Fibroblast of lung (primary cell): ENCODE data around the gene MCCD1. TPM values are rescaled to one million over a fixed set of nuclear protein-coding genes. Genes with fewer than 3 reads are reported as not detected.
"Not testable (repeated sequence)": the region's sequence is repeated elsewhere in the genome, so short reads cannot be mapped to it uniquely, and the experiment has no call there.

Experiments
- DNase-seq, 2 donors: peaks; one replicate each; pipeline versions ENCODE4 v3.0.0 to v3.0.0-alpha.2; 2010; ENCODE audit warnings: low read depth in 2 of 2
- H2AFZ ChIP-seq: 2 replicates; pipeline ENCODE4 v1.5.1; 2012; ENCODE audit warnings: low read length, control low read depth, inconsistent platforms
- H3K27ac ChIP-seq: 2 replicates; pipeline ENCODE4 v1.5.1; 2011; ENCODE audit warnings: low read length, control low read depth; ENCODE audit not compliant: insufficient read depth
- H3K27me3 ChIP-seq: 2 replicates; pipeline ENCODE4 v1.5.1; 2011; ENCODE audit warnings: mild to moderate bottlenecking, low read length; ENCODE audit not compliant: control insufficient read depth, insufficient read depth
- H3K36me3 ChIP-seq: 2 replicates; pipeline ENCODE4 v1.5.1; 2011; ENCODE audit warnings: low read length; ENCODE audit not compliant: control insufficient read depth, insufficient read depth
- H3K4me1 ChIP-seq: 2 replicates; pipeline ENCODE4 v1.5.1; 2011; ENCODE audit warnings: low read length; ENCODE audit not compliant: control insufficient read depth, insufficient read depth; ENCODE audit errors: extremely low read depth
- H3K4me2 ChIP-seq: 2 replicates; pipeline ENCODE4 v1.5.1; 2011; ENCODE audit warnings: low read length, control low read depth; ENCODE audit not compliant: insufficient read depth; ENCODE audit errors: extremely low read depth
- H3K4me3 ChIP-seq, 4 experiments: fragments of 200-600 bp in 1 of 4; sonication (generic) in 1 of 4; replicated peaks in 1 of 4; 2 replicates each; pipeline ENCODE4 v1.5.1; 2011 to 2016; ENCODE audit warnings: low read length in 4 of 4, low read depth in 3 of 4, mild to moderate bottlenecking in 3 of 4, control low read depth in 2 of 4, inconsistent platforms in 1 of 4, mixed read lengths in 1 of 4; ENCODE audit not compliant: insufficient read depth in 1 of 4; ENCODE audit errors: control extremely low read depth in 1 of 4
- H3K79me2 ChIP-seq: 2 replicates; pipeline ENCODE4 v1.5.1; 2012; ENCODE audit warnings: mild to moderate bottlenecking, low read length, inconsistent platforms; ENCODE audit not compliant: control insufficient read depth, insufficient read depth
- H3K9ac ChIP-seq: 2 replicates; pipeline ENCODE4 v1.5.1; 2011; ENCODE audit warnings: mild to moderate bottlenecking, low read length, control low read depth; ENCODE audit not compliant: insufficient read depth
- H3K9me3 ChIP-seq: 2 replicates; pipeline ENCODE4 v1.5.1; 2012; ENCODE audit warnings: low read depth, low read length; ENCODE audit not compliant: control insufficient read depth, insufficient read depth
- H4K20me1 ChIP-seq: 2 replicates; pipeline ENCODE4 v1.5.1; 2011; ENCODE audit warnings: low read length; ENCODE audit not compliant: control insufficient read depth, insufficient read depth; ENCODE audit errors: extremely low read depth
- EZH2 ChIP-seq: IDR thresholded peaks from 2 replicates; pipeline ENCODE4 v1.5.1; 2012; ENCODE audit warnings: low read length, control low read depth, mild to moderate bottlenecking; ENCODE audit errors: missing control alignments
- polyA plus RNA-seq, 2 donors: library from polyadenylated mRNA; depleted of rRNA in 1 of 2; stranded (reverse) in 1 of 2; unstranded in 1 of 2; fragments of >200 nt; gene quantifications; 2 replicates each; pipeline ENCODE4 v1.2.1, GENCODE V29; 2011 to 2012; ENCODE audit warnings: missing spikeins in 1 of 2
- total RNA-seq: library from RNA; depleted of rRNA; stranded (reverse); fragments of >200 nt; gene quantifications from 2 replicates; pipeline ENCODE4 v1.2.1, GENCODE V29; 2014
- TF ChIP-seq, protein P1 (sequence below), 2 donors: IDR thresholded peaks in 1 of 2; conservative IDR thresholded peaks in 1 of 2; 1 replicate in 1 of 2; 2 replicates in 1 of 2; pipeline ENCODE4 v1.5.1; 2011 to 2012; ENCODE audit warnings: low read length in 2 of 2, control low read depth in 1 of 2, inconsistent platforms in 1 of 2, low read depth in 1 of 2, mild to moderate bottlenecking in 1 of 2

The MCCD1 gene
- total and polyA plus RNA-seq, 2 donors (not counting 1 experiment from before 2014, with no cell fraction given): not detected

DNA sequence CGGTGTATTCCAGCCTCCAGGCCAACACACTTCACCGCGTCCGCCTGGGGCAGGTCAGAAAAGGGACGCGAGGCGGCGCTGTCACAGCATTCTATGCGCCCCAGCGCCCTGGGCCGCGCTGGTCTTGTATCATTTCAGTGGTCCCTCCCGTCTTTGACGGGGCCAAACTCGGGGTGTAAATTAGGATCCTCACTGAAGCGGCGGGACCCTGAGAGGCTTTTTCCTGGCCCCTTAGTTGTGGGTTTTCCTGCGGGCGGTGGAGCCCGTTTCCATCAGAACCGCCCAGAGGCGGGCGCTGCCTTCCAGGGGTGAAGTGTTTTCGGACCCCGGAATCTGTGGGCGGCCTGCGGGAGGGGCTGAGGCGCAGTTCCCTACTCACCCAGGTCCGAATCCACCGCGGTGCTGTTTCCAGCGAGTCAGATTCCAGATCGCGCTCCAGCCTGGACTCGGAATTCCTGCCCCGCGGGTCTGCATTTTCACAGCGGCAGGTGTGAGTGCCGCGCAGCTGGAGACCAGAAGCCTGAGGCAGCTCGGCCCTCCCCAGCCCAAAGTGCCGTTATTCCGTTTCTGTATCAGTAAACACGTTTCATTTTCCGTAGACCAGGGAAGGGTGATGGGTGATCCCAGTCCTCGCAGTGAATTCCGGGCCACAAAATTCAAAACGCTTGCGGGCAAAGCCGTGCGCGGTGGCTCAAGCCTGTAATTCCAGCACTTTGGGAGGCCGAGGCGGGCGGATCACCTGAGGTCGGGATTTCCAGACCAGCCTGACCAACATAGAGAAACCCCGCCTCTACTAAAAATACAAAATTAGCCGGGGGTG is 34.7 kb upstream of the MCCD1 start:
- H3K27me3 ChIP-seq: no peaks in the 10 kb centered on the region
- peaks cover 26% of the 10 kb centered on the region for H3K79me2 ChIP-seq
- H3K9ac ChIP-seq: peak overlapping the region; percentile 56
- no peak for TF ChIP-seq EZH2
- TF ChIP-seq, protein P1, sequence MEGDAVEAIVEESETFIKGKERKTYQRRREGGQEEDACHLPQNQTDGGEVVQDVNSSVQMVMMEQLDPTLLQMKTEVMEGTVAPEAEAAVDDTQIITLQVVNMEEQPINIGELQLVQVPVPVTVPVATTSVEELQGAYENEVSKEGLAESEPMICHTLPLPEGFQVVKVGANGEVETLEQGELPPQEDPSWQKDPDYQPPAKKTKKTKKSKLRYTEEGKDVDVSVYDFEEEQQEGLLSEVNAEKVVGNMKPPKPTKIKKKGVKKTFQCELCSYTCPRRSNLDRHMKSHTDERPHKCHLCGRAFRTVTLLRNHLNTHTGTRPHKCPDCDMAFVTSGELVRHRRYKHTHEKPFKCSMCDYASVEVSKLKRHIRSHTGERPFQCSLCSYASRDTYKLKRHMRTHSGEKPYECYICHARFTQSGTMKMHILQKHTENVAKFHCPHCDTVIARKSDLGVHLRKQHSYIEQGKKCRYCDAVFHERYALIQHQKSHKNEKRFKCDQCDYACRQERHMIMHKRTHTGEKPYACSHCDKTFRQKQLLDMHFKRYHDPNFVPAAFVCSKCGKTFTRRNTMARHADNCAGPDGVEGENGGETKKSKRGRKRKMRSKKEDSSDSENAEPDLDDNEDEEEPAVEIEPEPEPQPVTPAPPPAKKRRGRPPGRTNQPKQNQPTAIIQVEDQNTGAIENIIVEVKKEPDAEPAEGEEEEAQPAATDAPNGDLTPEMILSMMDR (conservative IDR thresholded peaks at IDR 0.05 in 1 of 2, IDR thresholded peaks at IDR 0.05 in 1 of 2; ENCODE audit: low read depth in 1 of 2, low read length in 2 of 2): peak; percentile 92 to 95
- H3K4me2 ChIP-seq: peak overlapping the region; percentile 83
- no peaks in the 10 kb centered on the region for H4K20me1 ChIP-seq
- H3K36me3 ChIP-seq: no peaks in the 10 kb centered on the region
- H3K27ac ChIP-seq: peak overlapping the region; percentile 88
- H3K9me3 ChIP-seq: no peaks in the 10 kb centered on the region
- H3K4me3 ChIP-seq: peak overlapping the region; percentile 64 to 84 (median 74)
- H3K4me1 ChIP-seq: peaks cover 13% of the 10 kb centered on the region
- H2AFZ ChIP-seq: peak overlapping the region; percentile 46
- DNase-seq: peak; percentile 64 to 76

DNA sequence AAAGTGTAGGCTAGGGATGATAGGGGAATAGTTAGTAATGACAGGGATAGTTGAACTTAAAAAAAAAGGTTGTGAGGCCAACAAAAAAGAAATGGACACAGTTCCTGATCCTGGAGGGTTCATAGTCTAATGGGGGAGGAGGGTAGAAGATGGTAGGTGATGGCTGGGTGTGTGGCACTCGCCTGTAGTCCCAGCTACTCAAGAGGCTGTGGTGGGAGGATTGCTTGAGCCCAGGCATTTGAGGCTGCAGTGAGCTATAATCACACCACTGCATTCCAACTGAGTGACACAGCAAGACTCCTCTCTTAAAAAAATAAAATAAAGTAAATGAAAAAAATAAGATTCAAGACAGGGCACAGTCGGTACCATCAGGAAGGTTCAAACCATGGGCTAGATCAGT is 33.2 kb upstream of the MCCD1 start:
- H3K4me2 ChIP-seq: peak overlapping the region; percentile 98
- no peaks in the 10 kb centered on the region for H3K9me3 ChIP-seq
- peak; percentile 51 to 57 for DNase-seq
- peaks cover 13% of the 10 kb centered on the region for H3K4me1 ChIP-seq
- H2AFZ ChIP-seq: no peak overlapping the region
- H3K27ac ChIP-seq: peak overlapping the region; percentile 88
- TF ChIP-seq EZH2: no peak
- TF ChIP-seq, protein P1 (conservative IDR thresholded peaks at IDR 0.05 in 1 of 2, IDR thresholded peaks at IDR 0.05 in 1 of 2; ENCODE audit: low read depth in 1 of 2, low read length in 2 of 2): no peak
- H3K79me2 ChIP-seq: peaks cover 34% of the 10 kb centered on the region
- no peaks in the 10 kb centered on the region for H3K36me3 ChIP-seq
- no peak overlapping the region for H3K9ac ChIP-seq
- H3K27me3 ChIP-seq: no peaks in the 10 kb centered on the region
- peak overlapping the region; percentile 64 to 84 (median 74) for H3K4me3 ChIP-seq
- H4K20me1 ChIP-seq: no peaks in the 10 kb centered on the region

DNA sequence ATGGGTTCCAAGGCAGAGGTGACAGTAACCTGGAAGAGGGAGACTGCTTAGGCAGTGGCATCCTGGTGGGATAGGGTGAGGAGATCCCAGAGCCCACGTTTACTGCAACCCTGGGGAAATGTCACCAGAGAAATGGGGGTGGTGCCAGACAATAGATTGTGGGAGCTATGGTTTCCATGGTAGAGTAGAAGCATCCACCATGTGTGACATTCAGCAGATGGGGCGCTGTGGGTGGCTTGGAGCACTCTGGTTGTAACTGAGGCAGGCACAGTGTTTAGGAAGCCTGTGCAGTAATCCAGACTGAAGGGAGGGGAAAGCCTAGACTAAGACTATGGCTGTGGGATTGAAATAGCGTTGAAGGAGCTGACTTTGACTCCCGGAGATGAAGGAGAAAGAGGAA is 31.9 kb upstream of the MCCD1 start:
- H3K9ac ChIP-seq, H4K20me1 ChIP-seq, H3K9me3 ChIP-seq, H3K36me3 ChIP-seq, H3K27me3 ChIP-seq, DNase-seq, H2AFZ ChIP-seq: not testable (repeated sequence)
- Histone ChIP-seq H3K79me2 (peaks cover 41% of the 10 kb centered on the region), H3K27ac (peak overlapping the region; percentile 63), H3K4me2 (peak overlapping the region; percentile 89), H3K4me1 (peaks cover 13% of the 10 kb centered on the region), H3K4me3 (peak overlapping the region; percentile 52 to 67 (median 55))
